ENCODE data around the gene TCP11L2. TPM values are rescaled to one million over a fixed set of nuclear protein-coding genes. Genes with fewer than 3 reads are reported as not detected.

Gene TCP11L2
- total RNA-seq, 1 experiment from 2014 or later = 6.1 TPM

DNA sequence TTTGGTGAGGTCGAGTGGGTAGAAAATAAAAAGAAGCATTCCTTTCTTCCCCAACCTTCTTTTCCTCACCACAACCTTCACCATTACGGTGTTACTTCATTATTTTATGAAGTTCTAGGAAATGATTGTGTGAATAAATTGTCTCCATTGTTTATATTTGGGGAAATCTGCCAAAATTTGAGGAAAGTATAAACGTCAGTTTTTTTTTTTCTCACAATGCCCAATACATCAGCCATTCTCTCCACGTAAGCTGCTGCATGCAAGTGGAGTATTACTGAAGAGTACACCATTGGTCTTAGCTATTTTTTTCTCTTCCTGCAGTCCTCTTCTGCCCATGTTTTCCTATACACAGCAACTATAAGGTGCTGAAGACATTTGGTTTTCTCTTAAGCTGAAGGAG, 45.9 kb downstream of the TCP11L2 start:
- no peak overlapping the region for H3K4ac ChIP-seq (ENCODE audit: low read depth, low read length)
- H2AFZ ChIP-seq (ENCODE audit: low read length) = no peak overlapping the region
- H2BK5ac ChIP-seq (ENCODE audit: insufficient read length, low read length) = no peak overlapping the region
- no peak overlapping the region for H4K8ac ChIP-seq (replicated peaks; ENCODE audit: insufficient read length, low read depth, low read length)
- Mint-ChIP-seq H3K27ac (no peak overlapping the region; a peak in 1 of 7 replicates), H3K4me3 (no peak overlapping the region), H3K4me1 (no peaks in the 10 kb centered on the region), H3K9me3 (no peaks in the 10 kb centered on the region), H3K27me3 (ENCODE audit: low read depth) (peaks cover 17% of the 10 kb centered on the region), H3K36me3 (ENCODE audit: insufficient read depth in 1 of 3, low read depth in 3 of 3) (no peaks in the 10 kb centered on the region)
- no peak overlapping the region for H3K23ac ChIP-seq (ENCODE audit: insufficient read length, low read depth, low read length)
- no peaks in the 10 kb centered on the region for H4K20me1 ChIP-seq (ENCODE audit: control insufficient read depth, insufficient read depth, insufficient read length)
- WGBS (ENCODE audit: extremely low coverage, insufficient read length, low lambda C conversion rate) = no CpG with 5 or more reads among the region's 4 CpGs
- H3K79me1 ChIP-seq (ENCODE audit: insufficient read depth, low read depth, low read length, poor library complexity, severe bottlenecking) = no peaks in the 10 kb centered on the region
- no peak overlapping the region for H3K56ac ChIP-seq (ENCODE audit: insufficient read length, low read depth, low read length)
- no peak overlapping the region for H3K27ac ChIP-seq (ENCODE audit: insufficient read length, low read depth, low read length)
- H2BK20ac ChIP-seq (ENCODE audit: low read depth, low read length, poor library complexity, severe bottlenecking) = no peak overlapping the region
- H3K79me2 ChIP-seq (ENCODE audit: insufficient read depth, low read length) = no peaks in the 10 kb centered on the region
- TF ChIP-seq, protein P1, sequence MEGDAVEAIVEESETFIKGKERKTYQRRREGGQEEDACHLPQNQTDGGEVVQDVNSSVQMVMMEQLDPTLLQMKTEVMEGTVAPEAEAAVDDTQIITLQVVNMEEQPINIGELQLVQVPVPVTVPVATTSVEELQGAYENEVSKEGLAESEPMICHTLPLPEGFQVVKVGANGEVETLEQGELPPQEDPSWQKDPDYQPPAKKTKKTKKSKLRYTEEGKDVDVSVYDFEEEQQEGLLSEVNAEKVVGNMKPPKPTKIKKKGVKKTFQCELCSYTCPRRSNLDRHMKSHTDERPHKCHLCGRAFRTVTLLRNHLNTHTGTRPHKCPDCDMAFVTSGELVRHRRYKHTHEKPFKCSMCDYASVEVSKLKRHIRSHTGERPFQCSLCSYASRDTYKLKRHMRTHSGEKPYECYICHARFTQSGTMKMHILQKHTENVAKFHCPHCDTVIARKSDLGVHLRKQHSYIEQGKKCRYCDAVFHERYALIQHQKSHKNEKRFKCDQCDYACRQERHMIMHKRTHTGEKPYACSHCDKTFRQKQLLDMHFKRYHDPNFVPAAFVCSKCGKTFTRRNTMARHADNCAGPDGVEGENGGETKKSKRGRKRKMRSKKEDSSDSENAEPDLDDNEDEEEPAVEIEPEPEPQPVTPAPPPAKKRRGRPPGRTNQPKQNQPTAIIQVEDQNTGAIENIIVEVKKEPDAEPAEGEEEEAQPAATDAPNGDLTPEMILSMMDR (conservative IDR thresholded peaks at IDR 0.05) = no peak
- H3K9ac ChIP-seq (ENCODE audit: extremely low read depth, insufficient read length, low read length) = no peak overlapping the region
- H2BK12ac ChIP-seq (ENCODE audit: insufficient read length, low read depth, low read length) = no peak overlapping the region
- no peaks in the 10 kb centered on the region for H3K23me2 ChIP-seq (ENCODE audit: insufficient read length, low read depth, low read length, poor library complexity, severe bottlenecking)
- DNase-seq = no peak
- no peak overlapping the region for H2BK120ac ChIP-seq (ENCODE audit: low read depth, low read length, poor library complexity, severe bottlenecking)
- H2BK15ac ChIP-seq (ENCODE audit: low read depth, low read length) = no peak overlapping the region
- no peak overlapping the region for H3K18ac ChIP-seq (ENCODE audit: insufficient read length, low read depth, low read length)
- no peak overlapping the region for H4K91ac ChIP-seq (ENCODE audit: insufficient read length, low read depth, low read length)
- H3K27me3 ChIP-seq (ENCODE audit: insufficient read depth, low read length) = no peaks in the 10 kb centered on the region
- H3K14ac ChIP-seq (ENCODE audit: insufficient read depth, low read length) = no peak overlapping the region
- H2AK5ac ChIP-seq (ENCODE audit: insufficient read length, low read length) = no peak overlapping the region
- no peak overlapping the region for H3T11ph ChIP-seq (ENCODE audit: low read length)
- no peak overlapping the region for H3K4me2 ChIP-seq (ENCODE audit: insufficient read depth, insufficient read length, low read length)
- no peak overlapping the region for H4K5ac ChIP-seq (ENCODE audit: insufficient read length, low read depth, low read length)
- no peaks in the 10 kb centered on the region; the same call in 1 of the 2 replicates for H3K4me1 ChIP-seq (ENCODE audit: insufficient read depth, low read length)
- H3K9me3 ChIP-seq (ENCODE audit: control insufficient read depth, low read depth, low read length) = no peaks in the 10 kb centered on the region
